BLaER1 (cell line): ENCODE measurements around the gene MAGI2.

Experiments
- H3K27ac ChIP-seq: shearing (Covaris generic); formaldehyde crosslinking; 2 replicates; pipeline ENCODE4 v1.8.1; 2022
- H3K27me3 ChIP-seq: shearing (Covaris generic); formaldehyde crosslinking; 2 replicates; pipeline ENCODE4 v1.8.1; 2022
- H3K36me3 ChIP-seq: shearing (Covaris generic); formaldehyde crosslinking; 2 replicates; pipeline ENCODE4 v1.8.1; 2022
- H3K4me1 ChIP-seq: shearing (Covaris generic); formaldehyde crosslinking; 2 replicates; pipeline ENCODE4 v1.8.1; 2022
- H3K4me2 ChIP-seq: shearing (Covaris generic); formaldehyde crosslinking; 2 replicates; pipeline ENCODE4 v1.8.1; 2022
- H3K4me3 ChIP-seq: shearing (Covaris generic); formaldehyde crosslinking; 2 replicates; pipeline ENCODE4 v1.8.1; 2022
- H3K9ac ChIP-seq: shearing (Covaris generic); formaldehyde crosslinking; 2 replicates; pipeline ENCODE4 v1.8.1; 2022
- H3K9me3 ChIP-seq: shearing (Covaris generic); formaldehyde crosslinking; 2 replicates; pipeline ENCODE4 v1.8.1; 2022
- H4K20me1 ChIP-seq: shearing (Covaris generic); formaldehyde crosslinking; 2 replicates; pipeline ENCODE4 v1.8.1; 2022
- Cebpa-rat ChIP-seq: shearing (Covaris generic); IDR thresholded peaks from 2 replicates; pipeline ENCODE4 v1.8.1; 2022

Gene MAGI2

GRCh38 chr7:78688376-78688775 is 765.1 kb downstream of the MAGI2 start:
- H3K9me3 ChIP-seq, result no peaks in the 10 kb centered on the region
- H3K4me3 ChIP-seq, result no peak overlapping the region
- no peaks in the 10 kb centered on the region for H3K36me3 ChIP-seq
- no peak overlapping the region for H3K4me2 ChIP-seq
- H3K4me1 ChIP-seq, result no peaks in the 10 kb centered on the region
- no peaks in the 10 kb centered on the region for H3K27me3 ChIP-seq
- H3K27ac ChIP-seq, result no peak overlapping the region
- no peaks in the 10 kb centered on the region for H4K20me1 ChIP-seq
- no peak overlapping the region for H3K9ac ChIP-seq
- TF ChIP-seq Cebpa-rat, result no peak

- no peak overlapping the region for H3K9ac ChIP-seq
- no peaks in the 10 kb centered on the region for H4K20me1 ChIP-seq
- no peaks in the 10 kb centered on the region for H3K9me3 ChIP-seq
- no peak overlapping the region for H3K27ac ChIP-seq
- no peaks in the 10 kb centered on the region for H3K36me3 ChIP-seq
- no peak overlapping the region for H3K4me3 ChIP-seq
- H3K27me3 ChIP-seq, result no peaks in the 10 kb centered on the region
- H3K4me1 ChIP-seq, result no peaks in the 10 kb centered on the region
- no peak overlapping the region for H3K4me2 ChIP-seq
- TF ChIP-seq Cebpa-rat, result no peak
Measured at GRCh38 chr7:78686189-78686588, 767.3 kb downstream of the MAGI2 start.

- H3K4me3 ChIP-seq, result no peak overlapping the region
- no peak overlapping the region for H3K27ac ChIP-seq
- no peak overlapping the region for H3K4me2 ChIP-seq
- no peaks in the 10 kb centered on the region for H4K20me1 ChIP-seq
- H3K27me3 ChIP-seq, result no peaks in the 10 kb centered on the region
- H3K36me3 ChIP-seq, result no peaks in the 10 kb centered on the region
- TF ChIP-seq Cebpa-rat, result no peak
- no peak overlapping the region for H3K9ac ChIP-seq
- no peaks in the 10 kb centered on the region for H3K9me3 ChIP-seq
- no peaks in the 10 kb centered on the region; the same call in 1 of the 2 replicates for H3K4me1 ChIP-seq
Measured at GRCh38 chr7:78684201-78684600, 769.3 kb downstream of the MAGI2 start.

GRCh38 chr7:78683566-78683965 is 769.9 kb downstream of the MAGI2 start:
- TF ChIP-seq Cebpa-rat, result no peak
- no peaks in the 10 kb centered on the region for H4K20me1 ChIP-seq
- H3K27me3 ChIP-seq, result no peaks in the 10 kb centered on the region
- H3K4me3 ChIP-seq, result no peak overlapping the region
- H3K4me2 ChIP-seq, result no peak overlapping the region
- H3K4me1 ChIP-seq, result no peaks in the 10 kb centered on the region; the same call in 1 of the 2 replicates
- no peaks in the 10 kb centered on the region for H3K36me3 ChIP-seq
- no peak overlapping the region for H3K9ac ChIP-seq
- H3K9me3 ChIP-seq, result no peaks in the 10 kb centered on the region
- no peak overlapping the region for H3K27ac ChIP-seq

- Histone ChIP-seq H3K9me3 (no peaks in the 10 kb centered on the region), H3K9ac (no peak overlapping the region), H3K27me3 (no peaks in the 10 kb centered on the region), H3K36me3 (no peaks in the 10 kb centered on the region), H3K4me1 (no peaks in the 10 kb centered on the region; the same call in 1 of the 2 replicates), H4K20me1 (no peaks in the 10 kb centered on the region), H3K27ac (no peak overlapping the region), H3K4me3 (no peak overlapping the region), H3K4me2 (0 out of 2 replicates have a peak overlapping the region, but pooled peaks have one; percentile 2)
- TF ChIP-seq Cebpa-rat, result no peak
Measured at GRCh38 chr7:78679112-78679876, 774.2 kb downstream of the MAGI2 start.

GRCh38 chr7:78677391-78677790 is 776.1 kb downstream of the MAGI2 start:
- TF ChIP-seq Cebpa-rat, result no peak
- H3K36me3 ChIP-seq, result no peaks in the 10 kb centered on the region
- H3K27me3 ChIP-seq, result no peaks in the 10 kb centered on the region
- H3K9me3 ChIP-seq, result no peaks in the 10 kb centered on the region
- H3K27ac ChIP-seq, result no peak overlapping the region
- H3K4me2 ChIP-seq, result no peak overlapping the region
- no peak overlapping the region for H3K4me3 ChIP-seq
- no peaks in the 10 kb centered on the region; the same call in 1 of the 2 replicates for H3K4me1 ChIP-seq
- H3K9ac ChIP-seq, result no peak overlapping the region
- no peaks in the 10 kb centered on the region for H4K20me1 ChIP-seq

- Histone ChIP-seq H3K9me3 (no peaks in the 10 kb centered on the region), H3K36me3 (no peaks in the 10 kb centered on the region), H4K20me1 (no peaks in the 10 kb centered on the region), H3K4me1 (no peaks in the 10 kb centered on the region; the same call in 1 of the 2 replicates), H3K27ac (no peak overlapping the region), H3K4me3 (no peak overlapping the region), H3K27me3 (no peaks in the 10 kb centered on the region), H3K4me2 (no peak overlapping the region), H3K9ac (no peak overlapping the region)
- no peak for TF ChIP-seq Cebpa-rat
Measured at GRCh38 chr7:78675511-78675910, 778.0 kb downstream of the MAGI2 start.

GRCh38 chr7:78673272-78673671 is 780.2 kb downstream of the MAGI2 start:
- H3K27ac ChIP-seq, result no peak overlapping the region
- no peak for TF ChIP-seq Cebpa-rat
- no peaks in the 10 kb centered on the region for H3K9me3 ChIP-seq
- no peaks in the 10 kb centered on the region for H3K4me1 ChIP-seq
- no peaks in the 10 kb centered on the region for H3K27me3 ChIP-seq
- no peak overlapping the region for H3K4me2 ChIP-seq
- no peaks in the 10 kb centered on the region for H4K20me1 ChIP-seq
- no peak overlapping the region for H3K4me3 ChIP-seq
- no peaks in the 10 kb centered on the region for H3K36me3 ChIP-seq
- no peak overlapping the region for H3K9ac ChIP-seq

GRCh38 chr7:78662939-78663338 is 790.5 kb downstream of the MAGI2 start:
- TF ChIP-seq Cebpa-rat, result no peak
- Histone ChIP-seq H3K9ac (no peak overlapping the region), H3K27me3 (no peaks in the 10 kb centered on the region), H3K4me1 (no peaks in the 10 kb centered on the region), H3K36me3 (no peaks in the 10 kb centered on the region), H3K4me2 (no peak overlapping the region), H4K20me1 (no peaks in the 10 kb centered on the region), H3K9me3 (no peaks in the 10 kb centered on the region), H3K4me3 (no peak overlapping the region), H3K27ac (no peak overlapping the region)

GRCh38 chr7:78649976-78650375 is 803.5 kb downstream of the MAGI2 start:
- H3K4me2 ChIP-seq, result no peak overlapping the region
- H3K27me3 ChIP-seq, result no peaks in the 10 kb centered on the region
- no peak overlapping the region for H3K9ac ChIP-seq
- H3K27ac ChIP-seq, result no peak overlapping the region
- H3K4me3 ChIP-seq, result no peak overlapping the region
- no peaks in the 10 kb centered on the region for H4K20me1 ChIP-seq
- H3K36me3 ChIP-seq, result no peaks in the 10 kb centered on the region
- H3K4me1 ChIP-seq, result no peaks in the 10 kb centered on the region
- no peaks in the 10 kb centered on the region for H3K9me3 ChIP-seq
- TF ChIP-seq Cebpa-rat, result no peak

GRCh38 chr7:78649236-78649635 is 804.2 kb downstream of the MAGI2 start:
- TF ChIP-seq Cebpa-rat, result no peak
- no peaks in the 10 kb centered on the region for H4K20me1 ChIP-seq
- no peak overlapping the region for H3K9ac ChIP-seq
- H3K9me3 ChIP-seq, result no peaks in the 10 kb centered on the region
- no peak overlapping the region for H3K4me3 ChIP-seq
- H3K4me1 ChIP-seq, result no peaks in the 10 kb centered on the region
- H3K27ac ChIP-seq, result no peak overlapping the region
- H3K27me3 ChIP-seq, result no peaks in the 10 kb centered on the region
- H3K4me2 ChIP-seq, result no peak overlapping the region
- no peaks in the 10 kb centered on the region for H3K36me3 ChIP-seq
